K562 (cell line): ENCODE data around the gene WNT16.

Experiments
- CEBPB ChIP-seq: fragments of 450-650 bp; IDR thresholded peaks from 2 replicates; pipeline ENCODE4 v1.6.1; 2016; ENCODE audit warnings: missing genetic modification characterization, missing compliant biosample characterization
- GATAD2A ChIP-seq: fragments of 450-650 bp; IDR thresholded peaks from 2 replicates; pipeline ENCODE4 v1.6.1; 2017
- JUND ChIP-seq, 2 experiments: IDR thresholded peaks; 2 replicates in 1 of 2; 3 replicates in 1 of 2; pipeline ENCODE4 v1.6.1; 2011; ENCODE audit warnings: borderline replicate concordance in 2 of 2, low read depth in 2 of 2, low read length in 2 of 2, improper control_type of control experiment in 1 of 2, missing biosample characterization in 1 of 2, missing genetic modification characterization in 1 of 2, missing genetic modification reagents in 1 of 2
- MAZ ChIP-seq, 2 experiments: fragments of 450-650 bp in 1 of 2; sonication (generic) in 1 of 2; formaldehyde crosslinking; IDR thresholded peaks in 1 of 2; conservative IDR thresholded peaks in 1 of 2; 2 replicates each; pipeline versions ENCODE4 v1.4.0 to v1.5.0; 2020; ENCODE audit warnings: mild to moderate bottlenecking in 1 of 2, missing genetic modification reagents in 1 of 2
- SP1 ChIP-seq: sonication (generic); formaldehyde crosslinking; IDR thresholded peaks from 2 replicates; pipeline ENCODE4 v1.8.1; 2022; ENCODE audit warnings: mild to moderate bottlenecking, missing genetic modification reagents
- TF ChIP-seq, protein P1 (sequence below), 3 experiments: IDR thresholded peaks in 2 of 3; conservative IDR thresholded peaks in 1 of 3; 2 replicates each; pipeline ENCODE4 v1.5.1; 2011 to 2012; ENCODE audit warnings: low read length in 3 of 3, mild to moderate bottlenecking in 3 of 3, control low read depth in 2 of 3, improper control_type of control experiment in 1 of 3, inconsistent platforms in 1 of 3, low read depth in 1 of 3, mixed read lengths in 1 of 3, moderate library complexity in 1 of 3; ENCODE audit not compliant: insufficient read depth in 2 of 3

GRCh38 chr7:121339082-121339481 is 10.3 kb downstream of the WNT16 start:
- TF ChIP-seq MAZ (CRISPR knock-in tag; conservative IDR thresholded peaks at IDR 0.05 in 1 of 2, IDR thresholded peaks at IDR 0.05 in 1 of 2): no peak
- no peak for TF ChIP-seq GATAD2A
- TF ChIP-seq JUND (IDR thresholded peaks at IDR 0.05; ENCODE audit: borderline replicate concordance, low read depth, low read length): no peak
- no peak for TF ChIP-seq JUND (tag; IDR thresholded peaks at IDR 0.05; ENCODE audit: borderline replicate concordance, low read depth, low read length)
- TF ChIP-seq, protein P1, sequence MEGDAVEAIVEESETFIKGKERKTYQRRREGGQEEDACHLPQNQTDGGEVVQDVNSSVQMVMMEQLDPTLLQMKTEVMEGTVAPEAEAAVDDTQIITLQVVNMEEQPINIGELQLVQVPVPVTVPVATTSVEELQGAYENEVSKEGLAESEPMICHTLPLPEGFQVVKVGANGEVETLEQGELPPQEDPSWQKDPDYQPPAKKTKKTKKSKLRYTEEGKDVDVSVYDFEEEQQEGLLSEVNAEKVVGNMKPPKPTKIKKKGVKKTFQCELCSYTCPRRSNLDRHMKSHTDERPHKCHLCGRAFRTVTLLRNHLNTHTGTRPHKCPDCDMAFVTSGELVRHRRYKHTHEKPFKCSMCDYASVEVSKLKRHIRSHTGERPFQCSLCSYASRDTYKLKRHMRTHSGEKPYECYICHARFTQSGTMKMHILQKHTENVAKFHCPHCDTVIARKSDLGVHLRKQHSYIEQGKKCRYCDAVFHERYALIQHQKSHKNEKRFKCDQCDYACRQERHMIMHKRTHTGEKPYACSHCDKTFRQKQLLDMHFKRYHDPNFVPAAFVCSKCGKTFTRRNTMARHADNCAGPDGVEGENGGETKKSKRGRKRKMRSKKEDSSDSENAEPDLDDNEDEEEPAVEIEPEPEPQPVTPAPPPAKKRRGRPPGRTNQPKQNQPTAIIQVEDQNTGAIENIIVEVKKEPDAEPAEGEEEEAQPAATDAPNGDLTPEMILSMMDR (IDR thresholded peaks at IDR 0.05 in 2 of 3, conservative IDR thresholded peaks at IDR 0.05 in 1 of 3; ENCODE audit: insufficient read depth in 2 of 3, low read depth in 1 of 3, low read length in 3 of 3): no peak
- no peak for TF ChIP-seq SP1 (CRISPR knock-in tag)
- TF ChIP-seq CEBPB (tag): no peak
